Stimulated activated CD4-positive, alpha-beta T cell treated with anti-CD3 and anti-CD28 coated beads, Interleukin-12 subunit alpha, Interleukin-12 subunit beta, amount 100 ng/mL, for 24 hours (primary cell): ENCODE data around the gene ZNF414.
A peak's percentile ranks its signal among the peaks of the same experiment; 100 is the strongest.
"Not testable (repeated sequence)": the region's sequence is repeated elsewhere in the genome, so short reads cannot be mapped to it uniquely, and the experiment has no call there.

Source experiments
- DNase-seq, 2 experiments: peaks; one replicate each; pipeline ENCODE4 v3.0.0-alpha.2; 2020; ENCODE audit warnings: low read depth in 2 of 2

Gene ZNF414

GRCh38 chr19:8518536-8518935 lies 4.6 kb upstream of the ZNF414 start:
- DNase-seq, result no peak

- DNase-seq, result no peak
Observed at GRCh38 chr19:8517551-8518442, 3.8 kb upstream of the ZNF414 start.

- DNase-seq, result no peak
Observed at GRCh38 chr19:8515317-8515716, 1.4 kb upstream of the ZNF414 start.

- not testable (repeated sequence) for DNase-seq
Observed at GRCh38 chr19:8514505-8515009, 590 bp upstream of the ZNF414 start.

- no peak for DNase-seq
Observed at GRCh38 chr19:8513036-8513686, 806 bp downstream of the ZNF414 start.

- DNase-seq, result no peak
Observed at GRCh38 chr19:8512115-8512967, 1.6 kb downstream of the ZNF414 start.

GRCh38 chr19:8511573-8512101 lies 2.3 kb downstream of the ZNF414 start:
- DNase-seq, result no peak

- DNase-seq, result no peak
Observed at GRCh38 chr19:8510589-8511115, 3.3 kb downstream of the ZNF414 start.

- DNase-seq, result no peak
Observed at GRCh38 chr19:8506402-8506957, 7.5 kb downstream of the ZNF414 start.

- DNase-seq, result peak; percentile 57 to 73
Observed at GRCh38 chr19:8505680-8506401, 8.1 kb downstream of the ZNF414 start.

GRCh38 chr19:8504919-8505318 lies 9.0 kb downstream of the ZNF414 start:
- DNase-seq, result no peak

GRCh38 chr19:8504171-8504570 lies 9.8 kb downstream of the ZNF414 start:
- no peak for DNase-seq

- DNase-seq, result no peak
Observed at GRCh38 chr19:8503510-8503909, 10.5 kb downstream of the ZNF414 start.

GRCh38 chr19:8501981-8502380 lies 12.0 kb downstream of the ZNF414 start:
- no peak for DNase-seq

GRCh38 chr19:8501516-8501915 lies 12.5 kb downstream of the ZNF414 start:
- DNase-seq, result no peak

GRCh38 chr19:8500158-8500557 lies 13.8 kb downstream of the ZNF414 start:
- no peak for DNase-seq

- DNase-seq, result no peak
Observed at GRCh38 chr19:8499048-8499833, 14.7 kb downstream of the ZNF414 start.

- no peak for DNase-seq
Observed at GRCh38 chr19:8498295-8498694, 15.7 kb downstream of the ZNF414 start.

- DNase-seq, result no peak
Observed at GRCh38 chr19:8494158-8494557, 19.8 kb downstream of the ZNF414 start.

- DNase-seq, result no peak
Observed at GRCh38 chr19:8491574-8491973, 22.4 kb downstream of the ZNF414 start.
